Left hindlimb (tissue), 1 donor: ENCODE data around the gene MED15.
"Not testable (repeated sequence)": the region's sequence is repeated elsewhere in the genome, so short reads cannot be mapped to it uniquely, and the experiment has no call there.

ENCODE experiments used
- DNase-seq: peaks from one replicate; pipeline ENCODE4 v3.0.0-alpha.2; 2018

MED15 gene

DNA sequence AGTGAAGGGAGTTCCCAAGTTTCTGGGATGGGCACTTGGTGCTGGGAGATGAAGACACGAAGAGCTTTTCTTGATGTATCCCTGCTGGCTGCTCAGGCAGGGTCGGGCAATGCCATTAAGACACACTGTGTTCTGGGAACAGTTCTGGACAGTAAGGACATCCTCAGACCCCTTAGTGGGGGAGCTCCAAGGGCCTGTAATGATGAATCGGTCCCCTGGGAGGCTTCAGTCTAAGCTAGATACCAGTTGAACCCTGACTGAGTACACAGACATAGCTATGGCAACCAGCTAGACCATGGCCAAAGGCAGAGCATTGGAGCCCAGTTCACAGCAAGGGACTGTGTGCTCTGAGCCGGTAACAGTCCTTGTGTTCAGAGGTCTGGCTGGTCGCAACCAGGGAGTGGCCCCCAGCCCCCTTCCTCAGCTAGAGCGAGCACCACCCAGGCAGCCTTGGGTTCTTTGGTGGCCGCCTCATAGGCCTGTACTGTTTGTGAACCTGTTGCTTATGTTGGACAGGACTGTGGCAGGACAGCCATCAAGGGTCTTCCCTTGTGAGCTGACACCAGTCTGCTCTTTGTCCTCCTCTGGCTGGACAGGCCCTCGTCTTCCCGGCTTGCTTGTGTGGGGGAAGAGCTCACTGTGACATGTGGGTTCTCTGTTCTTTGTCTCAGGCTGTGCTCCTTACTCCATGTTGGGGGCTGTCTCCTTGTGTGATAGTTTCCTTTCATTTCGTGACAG is 25.0 kb downstream of the MED15 start:
- DNase-seq = no peak

DNA sequence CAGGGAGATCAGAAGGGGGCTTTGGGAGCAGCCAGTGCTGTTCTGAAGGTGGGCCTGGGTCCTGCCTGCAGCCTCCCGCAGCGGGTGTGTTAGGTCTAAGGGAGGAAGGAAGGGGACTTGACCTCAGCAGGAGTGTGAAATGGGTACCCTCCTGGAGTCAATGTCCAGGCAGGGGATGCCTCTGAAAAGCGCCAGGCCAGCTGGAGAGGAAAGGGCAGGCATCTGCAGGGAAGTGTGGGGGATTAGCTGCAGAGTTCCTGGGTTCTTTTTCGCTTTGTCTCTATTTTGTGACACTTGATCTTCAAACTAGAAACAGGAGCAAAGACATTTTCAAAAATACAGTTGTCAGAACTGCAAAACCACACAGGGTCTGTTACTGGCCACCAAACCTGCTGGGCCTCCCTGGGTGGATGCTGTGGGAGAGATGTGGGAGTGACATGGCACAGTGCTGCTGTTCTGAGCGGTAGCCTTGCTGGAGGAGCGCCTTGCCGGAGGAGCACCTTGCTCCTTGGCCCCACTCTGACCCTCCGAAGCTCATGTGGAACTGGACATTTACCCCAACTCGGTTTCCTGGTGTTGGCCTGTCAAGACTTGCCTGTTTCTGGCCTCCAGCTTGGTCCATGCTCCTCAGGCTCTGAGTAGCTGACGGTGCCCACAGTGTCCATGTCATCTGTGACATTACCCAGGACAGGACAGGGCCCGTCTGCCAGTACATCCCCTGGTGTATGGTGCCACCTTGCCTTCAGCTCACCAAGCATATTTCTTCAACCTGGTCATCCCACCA is 25.9 kb downstream of the MED15 start:
- no peak for DNase-seq

DNA sequence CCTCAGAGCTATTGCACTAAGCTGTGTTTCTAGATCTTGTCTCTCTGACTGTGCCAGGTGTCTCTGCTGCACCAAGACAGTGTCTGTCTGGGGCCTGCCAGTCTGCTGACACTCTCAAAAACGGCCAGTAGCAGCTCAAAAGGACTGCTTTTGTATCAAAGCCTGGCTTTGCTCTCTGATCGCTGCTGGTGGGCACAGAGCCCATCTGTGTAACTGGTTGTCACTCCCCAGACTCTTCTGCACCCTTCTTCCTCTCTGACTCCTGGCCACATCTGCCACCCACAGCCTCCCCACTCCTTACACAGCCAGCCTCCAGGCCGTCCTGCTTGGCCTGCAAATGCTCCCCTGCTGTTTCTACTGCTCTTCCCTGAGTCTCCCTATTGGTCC is 26.5 kb downstream of the MED15 start:
- DNase-seq = no peak

DNA sequence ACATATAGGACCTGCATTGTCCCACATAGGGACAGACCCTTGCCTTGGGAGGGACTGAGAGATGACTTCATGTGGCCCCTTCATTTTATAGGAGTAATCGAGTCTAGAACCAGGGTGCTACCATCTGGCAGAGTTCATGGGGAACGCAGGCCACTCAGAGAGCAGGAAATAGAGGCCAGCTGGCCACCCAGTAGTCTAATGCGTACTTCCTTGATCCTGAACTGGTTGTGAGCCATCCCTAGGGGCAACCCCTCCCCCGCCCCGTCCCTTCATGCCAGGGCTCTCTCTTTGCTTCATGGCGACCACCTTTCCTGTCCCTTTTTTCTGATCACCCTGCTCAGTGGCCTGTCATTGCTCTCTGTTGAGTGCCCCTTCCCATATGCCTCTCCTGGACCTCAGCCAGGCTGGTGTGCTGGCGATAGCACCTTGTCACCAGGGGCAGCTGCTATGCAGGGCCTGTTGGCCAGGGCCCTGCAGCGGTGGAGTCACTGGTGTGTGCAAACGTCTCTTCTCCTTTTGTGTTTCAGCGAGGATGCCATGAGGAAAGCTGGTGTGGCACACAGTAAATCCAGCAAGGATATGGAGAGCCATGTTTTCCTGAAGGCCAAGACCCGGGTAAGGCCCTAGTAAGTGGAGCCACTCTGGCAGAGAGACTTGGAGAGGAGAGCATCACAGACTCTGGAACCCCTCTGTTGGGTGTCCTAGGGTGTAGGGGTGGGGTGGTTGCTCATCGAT is 29.3 kb downstream of the MED15 start:
- no peak for DNase-seq

DNA sequence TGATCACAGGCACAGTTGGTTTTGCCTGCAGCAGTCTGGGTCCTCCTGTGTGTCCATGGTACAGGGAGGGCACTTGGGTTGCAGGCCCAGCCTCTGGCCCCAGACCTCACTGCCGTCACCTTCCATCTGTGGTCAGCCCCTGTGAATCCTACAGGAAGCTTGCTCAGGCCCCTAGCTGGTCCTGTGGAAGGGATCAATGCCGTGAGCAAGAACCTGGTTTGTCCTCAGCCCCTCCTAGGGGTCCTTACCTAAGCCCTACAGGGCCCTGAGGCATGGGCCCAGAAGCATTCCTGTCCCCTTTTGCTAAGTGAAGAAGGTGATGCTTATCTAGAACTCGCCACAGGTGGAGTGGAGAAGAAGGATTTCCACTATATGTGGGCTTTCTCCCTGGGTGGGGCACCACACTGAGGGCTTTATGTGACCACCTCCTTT is 29.9 kb downstream of the MED15 start:
- no peak for DNase-seq

DNA sequence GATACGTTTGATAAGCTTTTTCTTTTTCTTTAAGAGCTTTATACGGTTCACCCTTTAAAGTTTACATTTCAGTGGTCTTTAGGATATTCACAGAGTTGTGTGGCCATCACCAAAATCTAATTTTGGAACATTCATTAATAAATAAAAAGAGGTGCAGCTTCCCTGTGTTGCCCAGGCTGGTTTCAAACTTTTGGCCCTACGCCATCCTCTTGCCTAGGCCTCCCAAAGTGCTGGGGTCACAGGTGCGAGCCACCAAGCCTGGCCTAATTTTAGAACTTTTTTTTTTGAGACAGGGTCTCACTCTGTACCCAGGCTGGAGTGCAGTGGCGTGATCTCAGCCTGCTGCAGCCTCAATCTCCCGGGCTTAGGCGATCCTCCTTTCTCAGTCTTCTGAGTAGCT is 30.6 kb downstream of the MED15 start:
- no peak for DNase-seq

DNA sequence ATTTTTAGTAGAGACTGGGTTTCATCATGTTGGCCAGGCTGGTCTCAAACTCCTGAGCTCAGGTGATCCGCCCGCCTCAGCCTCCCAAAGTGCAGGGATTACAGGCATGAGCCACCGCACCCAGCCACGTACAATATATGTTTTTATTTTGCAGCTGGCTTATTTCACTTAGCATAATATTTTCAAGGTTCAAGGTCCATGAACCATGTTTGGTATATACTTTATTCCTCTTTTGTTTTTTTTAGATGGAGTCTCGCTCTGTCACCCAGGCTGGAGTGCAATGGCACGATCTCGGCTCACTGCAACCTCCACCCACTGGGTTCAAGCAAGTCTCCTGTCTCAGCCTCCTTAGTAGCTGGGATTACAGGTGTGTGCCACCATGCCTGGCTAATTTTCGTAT is 31.5 kb downstream of the MED15 start:
- not testable (repeated sequence) for DNase-seq

DNA sequence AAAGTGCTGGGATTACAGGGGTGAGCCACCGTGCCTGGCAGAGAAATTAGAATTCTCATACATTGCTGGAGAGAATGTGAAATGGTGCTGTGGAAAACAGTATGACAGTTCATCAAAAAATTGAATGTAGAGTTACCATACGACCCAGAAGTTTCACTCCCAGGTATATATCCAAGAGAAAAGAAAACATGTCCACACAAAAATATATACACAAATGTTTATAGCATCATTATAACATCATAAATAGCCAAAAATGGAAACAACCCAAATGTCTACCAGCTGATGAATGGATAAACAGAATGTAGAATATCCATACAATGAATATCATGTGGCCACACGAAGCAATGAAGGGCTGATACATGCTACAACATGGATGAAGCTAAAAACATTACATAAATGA is 34.6 kb downstream of the MED15 start:
- DNase-seq = no peak

DNA sequence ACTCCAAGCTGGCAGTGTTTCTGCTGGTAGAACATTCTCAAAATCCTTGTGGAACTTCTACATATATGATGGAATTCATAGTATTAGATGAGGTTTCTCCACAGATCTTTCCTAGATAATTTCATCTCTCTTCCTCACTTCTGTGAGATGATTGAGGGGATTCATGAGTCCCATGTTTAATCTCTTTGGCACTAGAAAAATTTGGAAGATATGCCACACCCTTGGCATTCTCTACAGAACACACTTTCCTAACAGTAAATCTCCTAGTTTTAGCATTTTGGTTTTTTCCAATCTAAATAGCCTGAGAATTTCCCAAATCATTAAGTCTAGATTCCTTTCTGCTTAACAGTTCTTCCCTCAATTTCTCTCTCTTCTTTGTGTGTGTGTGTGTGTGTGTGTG is 35.3 kb downstream of the MED15 start:
- no peak for DNase-seq

DNA sequence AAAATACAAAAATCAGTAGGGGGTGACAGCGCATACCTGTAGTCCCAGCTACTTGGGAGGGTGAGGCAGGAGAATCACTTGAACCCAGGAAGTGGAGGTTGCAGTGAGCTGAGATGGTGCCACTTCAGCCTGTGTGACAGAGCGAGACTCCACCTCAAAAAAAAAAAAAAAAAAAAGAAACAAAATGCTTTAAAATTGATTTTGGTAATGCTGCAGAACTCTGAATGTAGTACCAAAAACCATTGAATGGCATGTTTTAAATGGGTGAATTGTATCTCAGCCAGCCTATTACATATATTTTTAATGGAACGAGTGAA is 37.9 kb downstream of the MED15 start:
- not testable (repeated sequence) for DNase-seq

DNA sequence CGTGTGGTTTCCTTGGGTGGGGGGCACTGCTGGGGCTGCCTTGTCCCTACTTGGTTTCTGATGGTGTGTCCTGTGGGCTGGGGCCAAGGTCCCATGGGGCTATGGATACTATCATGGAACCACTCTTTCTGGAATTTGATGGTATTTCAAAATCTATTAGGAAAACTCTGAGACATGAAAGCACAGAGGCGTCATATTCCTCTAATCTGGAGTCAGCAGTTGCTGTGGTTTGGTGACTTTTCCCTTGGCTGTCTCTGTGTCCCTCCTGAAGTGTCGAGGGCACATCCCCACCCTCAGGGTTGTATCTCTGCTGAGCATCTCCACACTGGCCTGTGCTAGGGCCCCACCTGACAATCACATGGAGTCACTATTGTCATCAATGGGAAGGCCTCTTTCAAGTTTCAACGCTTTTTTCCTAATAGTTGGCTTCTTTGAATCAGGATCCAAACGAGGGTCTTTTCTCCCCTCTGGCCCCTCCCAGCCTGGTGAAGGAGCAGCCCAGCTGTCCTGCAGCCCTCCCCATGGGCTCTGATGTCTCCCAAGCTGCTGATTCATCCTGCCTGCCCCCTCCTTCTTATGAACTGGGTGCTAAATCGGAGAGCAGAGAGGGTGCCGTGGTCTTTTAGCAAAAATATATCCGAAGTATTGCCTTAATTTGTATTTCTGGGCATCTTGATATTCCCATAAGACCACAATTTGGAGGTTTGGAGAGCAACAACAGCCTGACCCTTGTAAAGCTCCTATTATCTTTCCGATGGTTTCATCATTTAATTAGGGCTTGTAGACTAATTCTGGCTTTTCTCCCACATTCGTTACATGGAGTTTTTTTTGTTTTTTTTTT is 38.5 kb downstream of the MED15 start:
- no peak for DNase-seq

DNA sequence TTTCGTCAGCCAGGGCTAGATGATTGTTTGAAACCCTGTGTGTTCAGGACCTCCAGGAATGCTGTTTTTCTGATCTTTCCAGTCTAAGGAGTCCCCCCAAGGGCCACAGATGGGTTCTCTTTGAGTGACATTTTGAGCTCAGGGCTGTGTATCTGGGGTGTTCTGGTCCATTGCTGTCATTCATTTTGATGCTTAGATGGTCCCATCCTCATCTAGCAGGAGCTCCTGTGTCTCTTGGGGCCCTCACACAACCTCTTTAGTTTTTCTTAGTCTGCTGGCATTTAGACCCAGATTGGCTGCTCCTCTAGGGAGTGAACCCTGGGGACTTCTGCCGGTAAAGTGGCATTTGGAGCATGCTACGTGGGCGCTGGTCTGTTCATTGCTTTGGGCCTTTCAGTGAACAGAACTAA is 39.1 kb downstream of the MED15 start:
- DNase-seq = no peak

DNA sequence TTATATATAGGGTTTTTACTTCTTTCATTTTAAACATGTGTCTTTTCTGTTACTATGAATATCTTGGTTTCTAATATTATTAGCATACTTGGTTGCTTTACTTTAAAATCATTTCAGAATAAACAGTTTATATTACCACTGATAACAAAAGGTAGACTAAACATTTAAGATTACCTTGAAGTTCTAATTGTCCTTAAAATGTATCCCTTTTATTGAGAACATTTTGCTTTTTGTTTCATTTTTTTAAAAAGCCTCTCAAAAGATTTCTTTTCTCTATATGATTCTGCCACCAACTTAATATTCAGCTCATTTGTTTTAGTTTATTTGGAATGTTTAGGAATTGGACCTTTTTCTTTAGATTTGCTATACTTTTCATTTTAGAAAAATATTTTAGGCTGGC is 39.6 kb downstream of the MED15 start:
- no peak for DNase-seq

DNA sequence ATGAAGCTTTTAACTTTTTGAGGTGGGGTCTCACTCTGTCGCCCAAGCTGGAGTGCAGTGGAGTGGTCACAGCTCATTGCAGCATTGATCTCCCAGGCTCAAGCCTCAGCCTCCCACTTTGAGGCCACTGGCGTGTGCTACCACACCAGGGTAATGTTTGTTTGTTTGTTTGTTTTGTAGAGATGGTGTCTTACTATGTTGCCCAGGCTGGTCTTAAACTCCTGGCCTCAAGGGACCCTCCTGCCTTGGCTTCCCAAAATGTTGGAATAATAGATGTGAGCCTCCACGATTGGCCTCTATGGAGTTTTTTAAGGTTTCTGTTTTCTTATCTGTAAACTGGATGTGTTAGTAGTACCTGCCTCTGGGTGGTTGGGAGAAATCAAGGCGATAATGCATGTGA is 41.4 kb downstream of the MED15 start:
- DNase-seq = no peak

DNA sequence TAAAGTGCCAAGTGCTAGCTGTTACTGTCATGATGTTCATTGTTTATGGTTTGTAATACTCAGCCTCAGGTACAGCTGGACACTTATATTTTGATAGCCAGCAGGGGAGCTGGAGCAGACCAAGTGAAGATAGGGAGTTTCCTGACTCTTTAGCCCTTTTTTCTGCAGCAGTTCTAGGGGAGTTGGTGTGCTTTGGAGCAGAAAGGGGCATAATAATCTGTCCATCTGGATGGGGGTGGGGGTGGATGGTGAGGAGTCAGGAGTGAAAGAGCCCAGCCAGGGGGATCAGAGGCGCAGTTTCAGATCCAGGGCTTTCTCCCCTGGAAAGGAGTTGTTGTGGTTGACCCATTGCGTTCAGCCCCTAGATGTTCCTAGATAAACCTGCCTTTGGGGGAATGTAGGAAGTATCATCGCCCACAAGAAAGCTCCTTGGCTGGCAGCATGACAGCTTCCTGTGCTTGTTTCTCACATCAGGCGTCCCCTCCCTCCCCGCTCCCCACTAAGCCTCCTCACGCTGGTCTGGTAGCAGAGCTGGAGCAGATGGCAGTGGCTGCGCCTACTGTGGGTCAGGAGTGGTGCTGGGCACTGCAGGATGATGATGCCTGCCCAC is 41.9 kb downstream of the MED15 start:
- DNase-seq = no peak

DNA sequence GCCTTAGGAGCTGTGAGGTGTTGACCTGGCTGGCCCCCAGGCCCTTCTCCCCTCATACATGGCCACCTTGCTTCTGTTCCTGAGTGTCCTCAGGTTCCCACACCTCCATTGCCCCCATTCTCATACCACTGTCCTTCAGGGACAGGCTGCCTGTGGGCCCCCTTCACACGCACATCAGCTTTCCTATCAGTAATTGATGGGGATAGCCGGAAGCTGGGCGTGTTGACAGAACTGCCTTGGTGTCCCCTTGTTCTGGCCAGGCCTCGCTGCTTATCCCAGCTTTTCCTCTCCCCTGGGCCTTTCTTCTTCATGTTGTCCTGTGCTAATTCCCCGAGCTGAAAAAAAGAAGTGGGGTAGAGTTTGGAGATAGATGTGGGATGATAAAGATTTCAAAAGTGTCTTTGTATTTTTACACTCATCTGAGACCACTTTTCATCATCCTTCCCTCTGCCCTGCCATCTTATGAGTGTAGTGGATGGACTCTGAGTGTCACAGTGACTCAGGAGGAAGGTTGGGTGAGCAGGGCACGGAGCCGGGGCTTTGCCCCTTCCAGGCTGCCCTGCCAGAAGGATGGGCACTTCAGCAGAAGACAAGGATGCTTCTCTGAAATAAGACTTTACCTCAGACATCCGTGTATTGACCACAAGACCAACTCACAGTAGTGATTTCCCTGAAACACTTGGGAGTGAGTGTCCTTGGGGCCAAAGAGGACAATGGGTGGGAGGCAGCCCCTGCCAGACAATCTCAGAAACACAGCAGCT is 42.8 kb downstream of the MED15 start:
- DNase-seq = no peak

DNA sequence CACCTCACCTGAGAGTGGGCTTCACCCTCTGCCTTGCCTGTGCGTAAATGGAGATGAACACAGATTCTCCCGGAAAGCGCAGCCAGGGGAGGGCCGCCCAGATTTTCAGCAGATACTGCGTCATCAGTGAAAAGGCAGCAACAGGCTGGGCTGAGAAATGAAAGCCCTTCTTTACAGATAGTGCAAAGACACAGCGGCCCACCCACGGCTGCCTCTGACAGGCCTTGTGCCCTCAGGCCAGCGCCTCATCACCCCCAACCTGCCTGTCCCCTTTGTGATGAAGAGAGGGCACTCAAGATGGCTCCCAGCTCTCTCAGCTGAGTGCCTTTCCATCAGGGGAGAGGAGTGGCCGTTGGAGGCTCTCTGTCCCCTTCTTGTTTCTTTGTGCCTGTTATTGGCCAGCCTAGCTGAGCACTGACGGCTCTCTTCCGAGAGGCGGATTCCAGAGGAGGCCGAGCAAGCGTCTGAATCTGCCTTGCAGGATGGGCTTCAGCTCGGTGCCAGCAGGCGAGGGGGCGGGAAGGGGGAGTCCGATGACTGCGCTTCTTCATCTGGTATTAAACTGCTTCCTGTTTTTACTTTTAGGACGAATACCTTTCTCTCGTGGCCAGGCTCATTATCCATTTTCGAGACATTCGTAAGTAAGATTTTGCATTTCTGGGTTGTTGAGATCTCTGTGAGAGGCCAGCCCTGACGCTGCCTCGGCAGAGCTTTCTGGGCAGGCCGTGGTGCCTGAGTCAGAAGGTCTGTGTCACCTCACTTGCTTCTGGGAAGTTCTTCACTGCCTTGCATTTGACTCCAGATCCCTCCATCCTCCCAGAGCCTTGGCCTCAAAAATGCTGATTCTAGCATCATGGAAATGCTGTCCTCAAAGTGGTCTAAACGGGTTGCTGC is 43.7 kb downstream of the MED15 start:
- DNase-seq = peak; percentile 66

DNA sequence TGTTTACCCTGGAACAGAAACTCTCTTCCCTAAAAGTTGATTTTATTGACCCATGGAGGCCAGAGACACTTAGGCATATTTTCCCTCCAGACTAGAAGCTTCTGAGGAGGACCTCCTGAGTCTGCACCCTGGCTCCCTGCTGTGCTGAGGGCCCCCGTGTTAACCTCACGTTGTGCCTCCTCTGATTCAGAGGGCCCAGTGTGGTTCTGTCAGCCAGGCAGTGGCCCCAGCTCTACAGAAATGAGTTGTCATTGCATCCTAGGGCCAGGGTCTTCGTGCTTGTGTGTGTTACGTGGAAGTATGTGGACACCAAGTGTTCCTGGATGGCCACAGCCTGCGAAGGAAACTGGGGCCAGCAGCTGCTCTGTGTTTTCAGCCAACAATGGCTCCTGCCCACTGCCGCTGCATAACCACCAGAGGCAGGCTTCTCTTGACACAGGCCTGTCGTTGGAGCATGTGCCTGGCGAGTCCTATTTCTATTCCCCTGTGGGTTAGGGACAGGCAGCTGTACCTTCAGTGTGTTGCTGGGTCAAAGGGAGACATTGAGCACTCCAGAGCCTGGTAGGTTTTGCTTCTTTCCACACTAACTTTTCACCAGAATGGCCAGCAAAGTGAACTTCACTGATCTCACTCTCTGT is 44.5 kb downstream of the MED15 start:
- DNase-seq = no peak

DNA sequence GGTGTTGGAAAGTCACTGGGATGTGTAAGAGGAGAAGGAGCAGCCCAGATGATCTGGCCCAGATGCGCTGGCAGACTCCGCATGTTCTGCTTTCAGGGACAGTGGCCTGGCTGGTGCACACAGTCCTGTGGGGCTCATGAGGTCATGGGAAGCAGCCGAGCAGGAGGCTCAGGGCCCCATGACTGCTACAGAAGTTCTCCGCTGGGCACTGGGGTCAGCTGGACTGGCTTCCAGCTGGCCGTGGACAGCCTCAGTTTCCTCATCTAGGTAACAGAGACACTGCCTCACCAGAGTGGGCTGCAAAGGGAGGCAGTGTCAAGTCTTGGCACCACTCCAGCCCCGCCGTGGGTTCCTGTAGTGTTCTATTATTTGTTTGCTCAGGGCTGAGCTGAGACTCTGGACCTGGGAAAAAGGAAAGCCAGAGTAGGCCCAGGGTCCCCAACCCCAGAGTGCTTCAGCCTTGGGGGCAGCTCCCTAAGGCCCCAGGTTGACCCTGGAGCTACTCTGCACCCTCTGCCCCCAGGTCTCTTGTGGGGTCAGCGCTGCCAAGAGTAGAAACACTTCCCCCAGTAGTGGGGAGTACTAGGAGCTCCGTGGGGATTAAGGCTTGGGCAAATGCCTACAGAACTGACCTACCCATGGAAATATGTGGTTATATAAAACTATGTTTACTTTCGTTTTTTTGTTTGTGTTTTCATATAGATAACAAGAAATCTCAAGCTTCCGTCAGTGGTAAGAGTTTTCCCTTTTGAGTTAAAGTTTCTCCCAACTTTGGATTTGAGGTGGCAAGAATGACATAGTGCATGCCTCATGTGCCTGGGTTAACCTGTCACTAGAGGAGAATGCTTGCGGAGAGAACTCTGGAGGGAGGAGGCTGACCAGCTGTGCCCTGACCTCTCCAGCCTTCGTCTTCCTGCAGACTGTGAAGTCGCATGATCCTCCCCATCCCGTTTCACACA is 45.3 kb downstream of the MED15 start:
- peak; percentile 75 for DNase-seq
